HG03565 (cell line): ENCODE data around the gene THRB.
"Not testable (repeated sequence)": the region's sequence is repeated elsewhere in the genome, so short reads cannot be mapped to it uniquely, and the experiment has no call there.

Source experiments
- ATAC-seq: cut with Tn5 transposase; IDR thresholded peaks from one replicate; pipeline ENCODE4 v1.9.1; 2021; ENCODE audit warnings: mild to moderate bottlenecking, moderate library complexity; ENCODE audit not compliant: unreplicated experiment

THRB gene

DNA sequence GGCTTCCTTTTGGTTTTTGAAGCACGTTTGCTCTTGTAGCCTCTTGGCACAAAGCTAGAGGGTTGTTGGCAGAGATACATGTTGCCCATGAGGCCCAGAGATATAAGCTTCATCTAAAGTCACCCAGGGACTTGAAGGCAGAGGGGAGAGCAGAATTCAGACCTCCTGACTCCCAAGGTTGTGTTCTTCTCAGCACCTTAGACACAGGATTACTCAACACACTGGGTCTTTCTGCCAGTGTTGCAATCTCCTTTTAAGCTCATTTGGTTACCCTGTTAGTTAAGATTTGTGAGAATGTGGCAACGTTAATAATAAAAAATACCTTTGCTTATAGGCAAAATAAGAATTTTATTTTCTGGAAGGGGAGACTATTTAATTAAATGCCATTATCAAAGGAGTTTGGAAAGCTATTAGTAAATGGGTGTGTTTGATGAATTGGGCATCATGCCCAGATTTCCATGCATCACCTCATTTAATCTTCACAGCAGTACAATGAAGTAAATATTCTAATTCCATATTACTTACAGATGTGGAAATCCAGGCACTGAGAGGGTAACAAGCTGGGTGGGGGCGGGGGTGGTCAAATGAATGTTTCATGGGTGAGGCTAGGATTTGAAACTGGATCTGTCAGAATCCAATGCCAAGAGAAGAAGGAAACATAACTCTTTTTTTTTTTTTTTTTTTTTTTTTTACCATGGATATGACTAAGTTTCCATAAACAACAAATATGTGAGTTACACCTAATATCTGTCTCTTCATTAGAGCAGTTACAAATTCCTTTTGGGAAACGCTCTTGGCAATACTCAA lies 366.2 kb downstream of the THRB start:
- ATAC-seq = no peak

DNA sequence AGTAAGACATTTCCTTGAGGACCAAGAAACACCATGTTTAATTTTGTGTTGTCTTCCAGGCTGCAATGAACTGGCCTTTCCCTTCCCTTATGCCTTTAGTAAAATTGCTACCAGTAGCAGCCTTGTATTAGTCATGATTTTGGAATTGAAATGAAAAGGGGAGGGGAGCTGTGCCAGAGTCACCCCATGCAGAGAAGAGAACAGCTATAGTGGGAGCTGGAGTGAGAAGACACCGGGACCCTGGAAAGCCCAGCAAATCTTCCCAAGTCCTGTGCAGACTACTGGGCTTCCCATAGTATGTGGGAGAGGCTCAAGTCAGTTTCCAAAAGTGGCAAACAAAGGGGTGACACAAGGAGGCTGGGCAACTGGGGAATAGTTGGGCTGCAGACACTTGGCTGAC lies 371.1 kb downstream of the THRB start:
- no peak for ATAC-seq

DNA sequence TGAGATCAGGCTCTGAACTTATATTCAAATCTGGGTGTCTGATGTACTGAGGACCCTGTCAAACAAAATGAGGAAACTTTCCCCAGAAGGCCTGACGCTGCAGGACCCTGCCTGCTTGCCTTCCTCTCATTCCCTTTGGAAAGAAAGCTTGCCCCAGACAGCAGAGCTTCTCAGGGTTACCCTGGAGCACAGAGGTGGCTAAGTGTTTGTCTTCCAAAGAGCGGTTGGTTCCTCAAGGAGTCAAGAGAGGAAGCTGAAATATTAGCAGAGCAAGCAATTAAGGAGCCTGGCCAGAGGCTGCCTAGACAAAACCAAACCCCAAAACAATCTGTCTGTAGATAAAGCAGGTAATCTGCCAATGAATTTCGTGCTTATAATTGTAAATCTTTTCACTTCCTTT lies 374.2 kb downstream of the THRB start:
- no peak for ATAC-seq

DNA sequence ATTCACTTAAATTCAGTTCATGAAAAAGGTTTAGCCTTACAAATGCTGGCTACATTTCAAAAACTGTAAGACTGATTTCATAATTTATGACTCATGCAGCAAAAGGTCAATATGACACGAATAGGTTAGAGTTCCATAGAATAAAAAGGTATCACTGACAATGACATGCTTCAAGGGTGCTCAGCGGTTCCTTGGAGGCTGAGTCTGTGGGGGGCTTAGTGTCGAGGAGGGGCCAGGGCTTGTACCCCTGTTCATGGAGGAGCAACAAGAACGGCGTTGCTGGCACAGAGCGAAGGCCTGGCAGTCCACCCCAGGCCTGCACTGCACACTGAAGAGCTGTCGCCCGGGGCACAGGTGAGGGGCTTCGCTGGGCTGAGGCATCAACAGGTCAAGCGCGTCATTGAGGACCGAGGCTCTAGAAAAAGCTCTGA lies 375.3 kb downstream of the THRB start:
- no peak for ATAC-seq

DNA sequence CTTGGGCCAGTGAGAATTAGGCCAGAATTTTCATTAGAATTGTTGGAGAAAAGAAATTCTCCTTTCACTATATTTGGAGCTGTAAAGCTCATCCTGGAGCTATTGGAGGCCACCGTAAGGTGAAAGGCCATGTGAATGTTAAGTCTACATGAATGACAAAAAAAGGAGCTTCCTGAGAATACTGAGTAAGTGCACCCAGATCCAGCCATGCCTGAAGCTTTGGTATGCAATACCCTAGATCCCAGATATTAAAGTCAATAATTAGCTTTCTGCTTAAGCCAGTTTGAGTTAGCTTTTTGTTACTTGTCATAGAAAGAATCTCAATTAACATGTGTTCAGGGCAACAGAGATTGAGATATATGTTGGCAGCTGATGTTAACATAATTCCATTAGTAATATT lies 377.1 kb downstream of the THRB start:
- no peak for ATAC-seq

DNA sequence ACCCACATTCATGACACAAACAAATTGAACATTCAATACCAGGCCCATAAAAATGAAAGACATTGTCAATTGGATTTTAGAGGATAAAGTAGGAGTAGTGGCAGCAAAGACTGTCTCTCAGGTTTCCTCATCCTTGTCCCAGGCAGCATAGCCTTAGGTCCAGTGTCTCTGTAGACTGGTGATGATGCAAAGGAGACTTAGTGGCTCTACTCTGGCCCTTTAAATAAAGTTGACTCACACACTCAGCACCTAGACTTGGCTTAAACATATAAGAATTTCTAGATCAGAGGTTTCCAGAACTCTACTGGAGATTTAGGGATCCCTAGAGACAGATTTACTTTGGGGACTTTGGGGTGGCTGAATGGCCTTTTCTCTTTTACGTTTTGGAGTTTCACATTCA lies 382.9 kb downstream of the THRB start:
- no peak for ATAC-seq

DNA sequence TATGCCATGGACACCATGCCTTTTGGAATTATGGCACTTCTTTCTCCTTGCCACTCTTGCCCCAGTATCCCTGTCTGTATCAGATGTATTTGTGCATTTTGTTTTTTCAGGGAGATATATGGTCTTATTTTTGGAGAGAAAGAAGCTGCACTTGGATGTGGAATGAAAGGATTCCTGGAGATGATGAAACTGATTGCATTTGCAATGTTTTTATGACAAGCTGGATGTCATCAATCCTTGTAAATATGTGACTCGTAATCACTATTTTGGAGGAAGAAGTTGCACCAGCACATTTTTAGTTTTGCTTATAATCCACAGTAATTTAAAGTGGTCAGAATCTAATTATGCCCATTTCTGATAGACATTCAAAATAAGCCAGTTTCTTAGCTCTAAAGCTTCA lies 384.6 kb downstream of the THRB start:
- no peak for ATAC-seq

DNA sequence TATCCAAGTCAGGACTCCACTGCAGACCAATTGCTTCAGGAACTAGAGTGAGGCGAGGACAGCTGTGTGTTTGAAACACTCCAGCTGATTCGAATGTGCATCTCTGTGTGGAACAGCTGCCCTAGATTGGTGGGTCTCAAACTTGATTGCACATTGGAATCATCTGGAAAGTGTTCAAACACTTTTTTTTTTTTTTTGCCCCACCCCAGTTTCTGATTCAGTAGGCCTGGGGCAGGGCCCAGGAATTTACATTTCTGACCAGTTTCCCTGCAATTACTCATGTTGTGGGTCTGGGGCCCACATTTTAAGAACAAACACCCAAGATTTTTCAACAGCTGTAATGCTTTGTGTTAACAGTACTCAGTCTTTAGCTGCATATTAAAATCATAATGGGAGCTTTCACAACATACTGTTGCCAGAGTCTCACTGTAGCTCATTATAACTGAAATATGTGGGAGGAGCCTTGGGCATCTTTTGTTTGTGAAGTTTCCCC lies 392.9 kb downstream of the THRB start:
- no peak for ATAC-seq

DNA sequence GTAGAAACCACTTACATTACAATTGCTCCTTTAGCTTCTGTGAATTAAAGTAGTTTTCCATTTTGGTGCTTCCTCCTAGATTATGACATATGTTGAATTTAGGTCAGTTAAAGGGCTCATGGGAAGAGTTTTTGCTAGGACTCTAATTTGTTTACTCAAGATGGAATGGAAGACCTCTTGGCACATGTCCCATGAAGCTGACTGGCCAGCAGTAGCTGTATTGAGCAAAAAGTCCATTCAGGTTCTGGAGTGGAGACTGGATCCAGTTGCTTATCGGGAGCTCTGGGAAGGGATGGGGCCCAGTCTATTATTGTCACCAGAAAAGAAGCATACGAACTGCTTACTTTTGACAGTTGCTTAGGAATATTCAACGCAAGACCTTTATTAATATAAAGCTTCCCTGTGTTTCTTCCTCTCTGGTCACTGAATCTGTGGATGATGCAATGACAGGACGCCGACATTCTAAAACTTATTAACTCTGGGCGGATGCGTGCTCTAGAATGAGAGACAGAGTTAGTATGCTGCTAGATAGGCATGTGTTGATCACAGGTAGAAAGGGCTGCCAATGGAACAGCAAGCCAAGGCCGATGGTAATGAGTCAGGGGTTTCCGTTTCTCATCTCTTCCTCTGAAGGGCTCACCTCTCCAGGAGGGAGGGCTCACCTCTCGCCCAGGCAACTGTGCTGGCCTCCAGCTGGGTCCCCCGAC lies 393.8 kb downstream of the THRB start:
- no peak for ATAC-seq

DNA sequence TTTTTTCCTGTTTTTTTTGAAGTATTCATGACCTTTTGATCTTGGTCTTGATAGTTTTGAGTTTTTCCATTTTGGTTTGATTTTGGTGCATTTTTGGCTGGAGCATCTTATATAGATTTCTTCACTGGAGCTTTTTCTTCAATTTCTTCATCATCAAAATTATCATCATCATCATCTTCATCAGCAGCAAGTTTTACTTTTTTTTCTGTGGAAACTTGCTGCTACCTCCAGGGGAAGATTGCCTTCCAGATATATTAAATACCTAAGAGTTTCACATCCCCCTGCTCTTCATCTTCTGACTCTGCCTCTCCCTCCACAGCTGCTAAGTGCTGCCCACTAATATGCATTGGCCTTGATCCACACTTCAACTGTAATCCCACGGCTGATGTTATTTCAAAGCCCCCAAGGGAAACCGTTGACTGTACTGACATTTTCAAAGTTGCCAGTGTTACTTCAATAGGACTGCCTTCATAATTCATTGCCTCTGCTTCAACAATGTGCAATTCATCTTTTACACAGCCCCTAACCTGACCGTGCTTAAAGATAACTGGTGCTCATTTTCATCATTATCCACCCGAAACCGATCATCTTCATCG lies 397.9 kb downstream of the THRB start:
- ATAC-seq = no peak

DNA sequence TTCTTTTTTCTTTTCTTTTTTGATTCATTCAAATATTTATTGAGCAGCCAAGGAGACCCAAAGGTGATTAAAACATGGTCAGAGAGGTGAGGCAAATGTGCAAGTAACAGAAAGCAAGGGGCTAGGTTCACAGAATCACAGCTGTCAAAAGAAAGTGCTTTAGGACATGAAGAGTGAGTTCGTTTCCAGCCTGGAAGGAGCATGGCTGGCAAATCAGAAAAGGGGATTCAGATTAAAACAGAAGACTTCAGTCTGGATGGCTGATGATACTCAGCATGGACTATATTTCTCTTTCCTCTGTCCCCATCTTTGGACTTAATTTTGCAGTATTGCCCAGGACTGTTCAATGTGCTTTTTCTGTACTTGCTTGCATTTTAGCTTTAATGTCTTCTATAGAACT lies 398.4 kb downstream of the THRB start:
- no peak for ATAC-seq

DNA sequence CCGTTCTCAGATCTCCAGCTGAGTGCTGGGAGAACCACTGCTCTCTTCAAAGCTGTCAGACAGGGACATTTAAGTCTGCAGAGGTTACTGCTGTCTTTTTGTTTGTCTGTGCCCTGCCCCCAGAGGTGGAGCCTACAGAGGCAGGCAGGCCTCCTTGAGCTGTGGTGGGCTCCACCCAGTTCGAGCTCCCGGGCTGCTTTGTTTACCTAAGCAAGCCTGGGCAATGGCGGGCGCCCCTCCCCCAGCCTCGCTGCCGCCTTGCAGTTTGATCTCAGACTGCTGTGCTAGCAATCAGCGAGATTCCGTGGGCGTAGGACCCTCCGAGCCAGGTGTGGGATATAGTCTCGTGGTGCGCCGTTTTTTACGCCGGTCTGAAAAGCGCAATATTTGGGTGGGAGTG lies 399.8 kb downstream of the THRB start:
- not testable (repeated sequence) for ATAC-seq

DNA sequence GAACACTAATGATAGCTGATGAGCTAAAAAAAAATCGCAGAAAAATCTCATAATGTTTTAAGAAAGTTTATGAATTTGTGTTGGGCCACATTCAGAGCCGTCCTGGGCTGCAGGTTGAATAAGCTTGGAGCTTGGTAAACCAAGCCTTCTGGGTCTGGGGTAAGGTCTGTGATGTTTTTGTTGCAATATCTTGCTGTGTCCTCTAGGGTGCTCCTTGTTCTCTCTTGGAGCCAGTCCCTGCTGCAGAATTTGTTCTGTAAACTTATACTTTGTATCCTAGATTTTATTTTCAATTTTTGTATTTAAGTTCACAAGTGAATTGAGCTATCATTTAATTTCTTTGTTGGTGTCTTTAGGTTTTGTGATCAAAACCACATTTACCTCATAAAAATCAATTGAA lies 405.9 kb downstream of the THRB start:
- peak; percentile 92 for ATAC-seq

DNA sequence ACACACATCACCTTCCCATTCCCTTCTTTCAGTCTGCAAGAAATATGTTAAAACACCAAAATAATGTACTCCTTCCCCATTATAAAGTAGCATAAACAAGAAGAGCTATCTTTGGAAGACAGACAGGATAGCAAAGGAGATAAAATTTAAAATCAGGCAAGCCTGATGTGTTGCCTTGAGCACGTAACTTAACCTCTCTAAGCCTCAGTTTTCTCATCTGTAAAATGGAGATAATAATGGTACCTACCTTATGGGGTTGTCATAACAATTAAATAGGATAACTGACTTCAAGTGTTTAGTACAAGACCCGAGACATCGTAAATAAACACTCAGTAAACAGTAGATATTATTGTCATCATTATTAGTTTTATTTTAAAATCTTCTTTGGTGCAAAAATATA lies 407.2 kb downstream of the THRB start:
- no peak for ATAC-seq

DNA sequence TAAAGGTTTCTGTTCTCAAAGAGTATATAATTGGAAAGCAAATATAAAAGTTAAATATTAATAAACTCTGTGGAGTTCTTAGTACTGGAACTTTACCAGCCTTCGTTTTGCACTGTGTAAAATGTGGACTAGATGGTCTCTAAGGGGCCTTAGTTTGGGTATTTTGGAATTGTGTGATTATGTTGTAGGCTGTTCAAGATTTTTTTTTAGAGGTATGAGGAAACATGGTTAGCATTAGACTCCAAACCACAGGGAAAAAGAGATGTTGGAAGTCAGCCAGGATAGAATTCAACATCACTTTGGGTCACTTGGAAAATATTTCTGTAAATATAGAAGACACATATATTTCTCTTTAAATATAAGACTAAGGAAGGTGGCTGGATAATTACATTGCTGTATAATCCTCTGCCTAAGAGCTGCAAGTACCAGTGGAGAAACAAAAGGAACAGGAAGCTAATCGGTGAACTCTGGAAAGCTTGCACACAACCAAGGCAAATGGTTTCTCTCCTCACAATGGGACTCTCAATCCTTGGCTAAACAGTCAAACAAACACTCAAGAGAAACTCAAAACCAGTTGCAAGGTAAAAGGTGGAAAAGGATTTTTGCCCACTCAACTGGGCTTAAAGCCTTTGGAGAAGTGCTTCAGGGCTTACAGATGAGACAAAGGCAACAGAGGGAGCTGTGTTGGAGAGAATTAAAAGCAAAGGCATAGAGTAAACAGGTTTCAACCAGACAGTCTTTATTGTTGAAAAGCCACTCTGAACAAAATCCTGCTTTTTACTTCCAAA lies 407.8 kb downstream of the THRB start:
- no peak for ATAC-seq

DNA sequence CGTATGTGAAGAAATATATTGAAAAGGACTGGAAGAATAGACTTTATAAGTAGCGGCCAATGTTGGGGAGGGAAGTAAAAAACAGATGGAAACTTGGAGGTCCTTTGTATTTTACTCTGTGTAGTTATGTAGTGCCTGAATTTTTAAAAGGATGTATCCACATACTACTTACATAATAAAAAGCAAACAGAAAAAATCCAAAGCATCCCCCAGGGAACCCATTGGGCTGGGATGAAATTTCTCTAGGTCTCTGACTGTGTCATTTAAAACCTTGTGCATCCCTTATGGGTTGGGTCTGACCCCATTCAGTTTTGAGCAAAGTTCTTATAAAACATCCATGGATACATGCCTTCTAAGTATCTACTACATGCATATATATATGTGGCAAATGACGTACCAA lies 408.4 kb downstream of the THRB start:
- ATAC-seq = no peak

DNA sequence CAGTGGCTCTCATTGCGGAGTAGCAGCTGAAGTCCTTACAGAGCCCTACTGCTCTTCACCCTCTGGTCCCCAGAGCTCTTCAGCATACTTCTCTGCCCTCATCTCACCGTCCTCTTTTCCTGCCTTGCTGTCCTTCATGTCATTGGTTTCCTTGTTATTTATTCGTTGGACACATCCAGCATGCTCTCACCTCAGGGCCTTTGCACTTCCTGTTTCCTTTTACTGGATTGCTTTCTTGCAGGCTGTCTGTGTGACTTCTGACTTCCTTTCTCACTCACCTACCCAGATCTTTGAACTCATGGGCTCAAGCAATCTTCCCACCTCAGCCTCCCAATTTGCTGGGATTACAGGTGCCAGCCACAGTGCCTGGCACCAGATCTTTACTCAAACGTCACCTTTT lies 422.5 kb downstream of the THRB start:
- ATAC-seq = no peak

DNA sequence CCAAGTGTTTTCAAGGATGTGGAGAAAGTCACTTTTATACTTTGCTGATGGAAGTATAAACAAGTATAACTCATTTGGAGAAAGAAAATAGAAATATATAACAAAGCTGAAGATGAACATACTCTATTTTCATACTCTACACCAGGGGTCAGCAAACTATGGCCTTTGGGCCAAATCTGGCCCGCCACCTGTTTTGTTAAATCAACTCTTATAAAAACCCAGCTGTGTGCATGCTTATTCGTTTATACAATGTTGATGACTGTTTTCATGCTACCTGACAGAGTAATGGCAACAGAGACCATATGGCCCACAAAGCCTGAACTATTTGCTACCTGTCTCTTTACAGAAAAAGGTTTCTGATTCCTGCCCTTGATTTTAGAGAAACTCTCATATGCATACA lies 425.6 kb downstream of the THRB start:
- ATAC-seq = no peak

DNA sequence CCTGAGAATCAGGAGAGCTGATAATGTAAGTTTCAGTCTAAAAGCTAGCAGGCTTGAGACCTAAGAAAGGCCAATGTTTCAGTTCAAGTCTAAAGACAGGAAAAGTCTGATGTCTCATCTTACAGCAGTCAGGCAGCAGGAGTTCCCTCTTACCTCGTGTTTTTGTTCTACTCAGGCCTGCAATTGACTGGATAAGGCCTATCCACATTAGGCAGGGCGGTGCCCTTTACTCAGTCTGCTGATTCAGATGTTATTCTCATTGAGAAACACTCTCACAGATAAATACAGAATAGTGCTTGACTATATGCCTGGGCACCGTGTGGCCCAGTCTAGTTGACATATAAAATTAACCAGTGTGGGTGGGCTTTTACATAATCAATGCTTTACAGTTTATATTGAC lies 427.2 kb downstream of the THRB start:
- ATAC-seq = no peak
